GM12872 (cell line): ENCODE results near the gene NMT1.

Experiments
- TF ChIP-seq, protein P1 (sequence below): IDR thresholded peaks from 3 replicates; pipeline ENCODE4 v1.5.1; 2011; ENCODE audit warnings: low read depth, mild to moderate bottlenecking, low read length, moderate library complexity; ENCODE audit not compliant: insufficient read depth

NMT1 gene

DNA sequence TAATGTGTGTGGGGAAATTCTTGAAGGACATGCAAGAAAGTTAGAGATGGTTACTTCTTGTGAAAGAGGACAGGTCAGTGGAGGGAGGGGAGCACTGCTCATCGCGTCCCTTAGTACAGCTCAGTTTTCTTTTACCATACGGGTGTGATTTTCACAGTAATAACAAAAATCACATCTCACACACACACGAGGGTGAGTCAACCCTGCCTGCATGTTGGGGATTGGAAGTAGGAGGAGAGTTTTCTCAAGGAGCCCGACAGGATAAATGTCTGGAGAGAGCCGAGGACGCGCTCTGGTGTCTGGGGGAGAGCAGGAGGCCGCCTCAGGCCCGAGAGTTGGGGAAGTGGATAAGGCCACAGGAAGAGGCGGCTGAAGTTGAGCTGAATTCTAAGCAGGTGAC lies 54.8 kb downstream of the NMT1 start:
- TF ChIP-seq, protein P1, sequence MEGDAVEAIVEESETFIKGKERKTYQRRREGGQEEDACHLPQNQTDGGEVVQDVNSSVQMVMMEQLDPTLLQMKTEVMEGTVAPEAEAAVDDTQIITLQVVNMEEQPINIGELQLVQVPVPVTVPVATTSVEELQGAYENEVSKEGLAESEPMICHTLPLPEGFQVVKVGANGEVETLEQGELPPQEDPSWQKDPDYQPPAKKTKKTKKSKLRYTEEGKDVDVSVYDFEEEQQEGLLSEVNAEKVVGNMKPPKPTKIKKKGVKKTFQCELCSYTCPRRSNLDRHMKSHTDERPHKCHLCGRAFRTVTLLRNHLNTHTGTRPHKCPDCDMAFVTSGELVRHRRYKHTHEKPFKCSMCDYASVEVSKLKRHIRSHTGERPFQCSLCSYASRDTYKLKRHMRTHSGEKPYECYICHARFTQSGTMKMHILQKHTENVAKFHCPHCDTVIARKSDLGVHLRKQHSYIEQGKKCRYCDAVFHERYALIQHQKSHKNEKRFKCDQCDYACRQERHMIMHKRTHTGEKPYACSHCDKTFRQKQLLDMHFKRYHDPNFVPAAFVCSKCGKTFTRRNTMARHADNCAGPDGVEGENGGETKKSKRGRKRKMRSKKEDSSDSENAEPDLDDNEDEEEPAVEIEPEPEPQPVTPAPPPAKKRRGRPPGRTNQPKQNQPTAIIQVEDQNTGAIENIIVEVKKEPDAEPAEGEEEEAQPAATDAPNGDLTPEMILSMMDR, result no peak

DNA sequence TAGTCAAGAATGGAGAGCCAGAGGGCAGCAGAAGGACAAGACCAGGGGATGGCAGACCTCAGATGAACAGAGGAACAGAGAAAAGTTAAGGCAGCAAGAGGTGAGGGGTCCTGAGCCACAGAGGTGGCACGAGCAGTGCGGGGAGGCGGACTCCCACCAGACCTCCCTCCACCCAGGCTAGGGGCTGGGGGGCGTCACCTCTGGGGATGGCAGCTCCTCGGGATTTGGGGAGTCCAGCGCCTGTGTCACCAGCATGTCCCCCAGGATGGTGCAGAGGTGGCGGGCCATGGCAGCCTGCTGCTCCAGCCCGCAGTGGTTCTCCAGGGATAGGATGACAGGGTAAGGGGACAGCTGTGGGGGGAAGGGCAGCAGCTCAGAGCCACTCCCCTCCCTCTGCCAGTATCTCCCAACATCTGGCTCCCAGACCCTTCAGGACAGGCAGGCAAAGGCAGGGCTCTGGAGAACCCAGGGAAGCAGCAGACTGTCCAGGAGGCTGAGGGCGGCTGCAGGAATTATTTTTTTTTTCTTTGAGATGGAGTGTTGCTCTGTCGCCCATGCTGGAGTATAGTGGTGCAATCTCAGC lies 55.4 kb downstream of the NMT1 start:
- TF ChIP-seq, protein P1, result no peak

DNA sequence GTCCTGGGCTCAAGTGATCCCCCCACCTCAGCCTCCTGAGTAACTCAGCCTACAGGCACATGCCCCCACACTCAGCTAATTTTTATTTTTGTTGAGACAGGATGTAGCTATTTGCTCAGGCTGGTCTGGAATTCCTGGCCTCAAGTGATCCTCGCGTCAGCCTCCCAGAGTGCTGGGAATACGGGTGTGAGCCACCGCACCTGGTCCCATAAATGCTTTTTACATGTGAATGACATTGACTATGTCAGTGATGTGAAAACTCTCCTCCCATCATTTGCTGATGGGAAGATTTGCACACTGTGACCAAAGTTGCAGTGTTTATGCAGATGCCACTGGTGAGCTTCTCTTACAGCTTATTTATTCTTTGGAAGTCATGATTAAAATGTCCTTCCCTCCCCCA lies 56.2 kb downstream of the NMT1 start:
- TF ChIP-seq, protein P1, result no peak

DNA sequence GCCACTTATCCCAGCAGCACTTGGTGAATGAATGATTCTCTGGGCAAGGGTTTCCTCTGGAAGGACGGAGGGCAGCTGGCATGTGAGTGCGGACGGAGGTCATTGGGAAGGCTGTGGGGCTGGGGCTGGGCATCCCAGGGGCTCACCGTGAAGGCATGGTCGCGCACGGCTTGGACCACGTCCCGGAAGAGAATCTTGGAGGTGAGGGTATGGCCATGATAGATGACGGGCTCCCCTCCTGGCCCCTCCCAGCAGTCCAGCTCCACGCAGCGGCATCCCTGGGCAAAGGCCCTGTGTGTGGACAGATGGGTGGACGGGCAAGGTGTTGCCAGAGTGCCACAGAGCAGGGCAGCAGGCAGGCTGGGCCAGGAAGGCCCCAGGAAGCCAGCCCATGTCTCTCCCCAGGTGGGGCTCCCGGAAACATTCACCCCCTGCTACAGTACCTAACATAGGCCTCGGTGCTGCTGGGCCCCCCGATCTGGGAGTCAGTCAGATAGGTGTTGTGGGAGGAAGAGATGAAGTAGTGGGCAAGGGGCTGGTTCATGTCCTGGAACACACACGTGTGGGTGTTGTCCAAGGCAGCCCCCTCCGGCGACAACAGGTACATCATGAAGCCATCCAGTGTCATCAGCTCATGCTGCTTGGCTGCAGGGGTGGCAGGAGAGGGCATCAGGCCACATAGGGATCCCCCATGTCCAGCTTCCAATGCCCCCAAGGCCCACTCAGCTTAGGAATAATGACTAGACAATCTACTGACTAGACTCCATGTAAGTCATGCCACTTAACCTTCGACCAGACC lies 56.9 kb downstream of the NMT1 start:
- TF ChIP-seq, protein P1, result no peak

DNA sequence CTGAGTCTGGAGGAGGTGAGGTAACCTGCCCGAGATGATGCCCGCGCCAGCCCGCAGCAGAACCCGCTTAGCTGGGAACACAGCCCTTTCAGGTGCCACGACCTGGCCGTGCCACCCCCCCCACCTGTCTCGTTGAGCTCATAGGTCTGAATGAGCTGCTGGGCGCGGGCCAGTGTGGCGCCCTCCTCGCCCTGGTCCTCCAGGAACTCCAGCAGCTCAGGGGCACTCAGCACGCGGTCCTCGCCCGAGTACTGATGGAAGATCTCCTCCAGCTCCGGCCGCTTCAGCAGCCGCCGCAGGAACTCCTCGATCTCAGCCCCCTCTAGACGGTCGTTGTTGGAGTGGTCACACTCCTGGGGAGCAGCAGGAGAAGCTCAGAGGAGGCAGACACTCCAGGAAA lies 57.6 kb downstream of the NMT1 start:
- TF ChIP-seq, protein P1, result no peak

DNA sequence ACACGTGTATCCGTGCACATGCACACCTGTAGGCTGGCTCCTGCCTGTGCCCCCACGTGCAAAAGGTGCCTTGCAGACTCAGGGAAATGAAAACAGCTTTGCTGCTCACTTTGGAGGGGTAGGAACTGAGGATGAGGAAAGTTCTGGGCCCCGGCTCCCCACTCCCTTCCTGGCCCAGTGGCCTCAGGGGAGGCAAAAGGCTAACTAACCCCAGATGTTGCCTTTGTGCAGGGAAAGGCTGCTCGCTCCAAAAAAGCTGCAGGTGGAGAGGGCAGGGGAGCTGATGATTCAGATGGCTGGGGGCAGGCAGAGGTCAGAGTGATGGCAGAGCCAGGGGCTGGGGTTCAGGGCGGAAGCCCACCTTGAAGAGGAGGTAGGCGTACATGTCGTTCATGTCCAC lies 58.8 kb downstream of the NMT1 start:
- TF ChIP-seq, protein P1, result no peak

DNA sequence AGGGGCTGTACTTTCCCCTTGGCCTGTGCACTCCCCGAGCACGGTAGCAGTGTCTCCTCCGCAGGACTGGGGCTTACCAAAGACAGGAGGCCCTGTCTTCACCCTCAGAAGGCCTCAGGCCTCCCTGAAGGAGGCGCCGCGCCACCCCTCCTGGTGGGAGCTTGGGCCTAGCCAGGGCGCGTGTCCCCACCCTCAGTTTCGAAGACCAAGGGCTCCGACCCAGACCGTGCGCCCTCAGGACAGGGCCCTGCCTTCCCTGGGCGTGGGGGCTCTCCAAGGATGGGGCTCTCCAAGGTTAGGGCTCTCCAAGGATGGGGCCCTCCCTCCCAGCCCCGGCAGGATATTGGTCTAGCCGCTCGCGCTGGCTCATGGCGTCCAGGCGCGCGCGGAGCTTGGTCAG lies 59.4 kb downstream of the NMT1 start:
- TF ChIP-seq, protein P1, result no peak
